GM18867 (cell line): ENCODE results near the gene REV3L.

Source experiments
- ATAC-seq: cut with Tn5 transposase; IDR thresholded peaks from one replicate; pipeline ENCODE4 v1.9.1; 2021; ENCODE audit warnings: mild to moderate bottlenecking, moderate library complexity; ENCODE audit not compliant: unreplicated experiment

REV3L gene

DNA sequence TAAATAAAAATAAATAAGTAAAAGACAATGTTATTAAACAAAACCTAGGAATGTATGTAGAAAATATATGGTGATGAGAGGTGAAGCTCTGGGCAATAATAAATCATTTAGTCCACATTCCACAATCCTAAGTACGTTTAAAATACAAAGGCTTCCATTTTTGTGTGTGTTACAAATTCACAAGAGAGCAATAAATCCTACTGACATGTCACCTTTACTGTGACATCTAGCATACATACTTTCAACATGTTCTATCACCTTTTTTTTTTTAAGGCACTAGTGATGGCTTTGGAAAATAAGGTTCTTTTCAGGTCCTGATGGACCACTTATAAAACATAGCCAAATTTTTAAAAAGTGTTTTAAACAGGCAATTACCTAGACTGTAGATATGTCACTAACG is 12.0 kb downstream of the REV3L start:
- ATAC-seq = no peak

DNA sequence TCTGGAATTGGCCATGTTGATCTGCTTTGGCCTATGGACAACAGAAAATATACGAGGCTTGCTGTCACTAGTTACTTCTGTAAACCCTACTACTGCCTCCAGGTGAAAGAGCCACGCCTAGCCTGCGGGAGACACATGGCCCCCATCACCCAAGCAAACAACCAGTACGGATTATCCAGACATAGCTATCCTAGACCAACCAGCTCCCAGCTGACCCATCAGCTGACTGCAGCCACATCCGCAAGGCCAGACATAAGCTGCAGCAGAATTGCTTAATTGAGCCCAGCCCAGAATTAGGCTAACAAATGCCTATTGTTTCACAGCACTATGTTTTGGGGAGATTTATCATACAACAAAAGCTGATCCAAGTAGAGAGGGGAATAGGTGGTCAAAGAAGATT is 13.5 kb downstream of the REV3L start:
- ATAC-seq = no peak

GRCh38 chr6:111468329-111469012 is 14.5 kb downstream of the REV3L start:
- no peak for ATAC-seq

DNA sequence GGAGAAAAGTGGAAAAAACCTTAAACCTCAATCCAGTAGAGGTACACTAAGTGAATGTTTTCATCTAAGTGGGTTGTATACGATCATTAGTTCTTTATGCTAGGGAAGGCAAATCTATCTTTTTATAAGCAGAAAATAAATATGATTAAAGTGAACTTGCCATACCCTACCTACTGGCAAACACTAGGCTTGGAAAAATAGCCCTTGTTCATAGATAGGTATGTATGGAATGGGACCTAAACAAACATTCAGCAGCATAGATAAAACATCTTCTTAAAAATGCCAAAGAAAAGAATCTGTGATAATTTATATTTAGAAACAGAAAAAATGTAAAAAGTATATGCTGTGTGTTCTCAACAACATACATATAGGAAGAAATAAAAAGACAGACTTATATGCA is 18.8 kb downstream of the REV3L start:
- ATAC-seq = no peak

DNA sequence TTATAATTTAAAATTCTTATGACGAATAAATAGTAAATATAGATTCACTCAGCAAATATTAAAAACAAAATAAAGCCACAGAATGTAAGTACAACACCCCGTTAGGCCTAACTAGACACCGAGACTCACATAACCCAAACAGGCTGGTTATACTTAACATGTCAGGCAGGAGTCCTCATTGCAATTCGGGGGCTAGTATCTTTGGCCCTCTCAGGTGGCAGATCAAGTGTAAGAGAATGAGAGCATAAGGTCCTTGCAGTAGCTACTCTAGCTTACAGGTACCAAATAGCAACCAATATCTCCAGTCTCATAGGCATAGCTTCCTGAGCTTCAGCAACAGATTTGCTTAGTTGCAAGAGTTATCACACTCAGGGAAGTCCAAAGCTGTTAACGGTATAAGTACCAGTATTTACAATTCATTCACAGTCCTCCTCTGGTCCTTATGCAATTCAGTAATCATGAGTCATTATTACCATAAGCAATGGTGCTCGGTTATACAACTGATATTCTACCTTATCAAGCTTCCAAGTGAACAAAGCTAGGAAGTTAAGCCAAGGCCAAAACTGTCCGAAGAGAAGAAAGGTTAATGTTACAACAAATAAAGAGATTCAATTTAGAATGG is 20.1 kb downstream of the REV3L start:
- ATAC-seq = no peak

GRCh38 chr6:111461860-111462259 is 21.2 kb downstream of the REV3L start:
- ATAC-seq = no peak

GRCh38 chr6:111458670-111459232 is 24.3 kb downstream of the REV3L start:
- ATAC-seq = no peak

DNA sequence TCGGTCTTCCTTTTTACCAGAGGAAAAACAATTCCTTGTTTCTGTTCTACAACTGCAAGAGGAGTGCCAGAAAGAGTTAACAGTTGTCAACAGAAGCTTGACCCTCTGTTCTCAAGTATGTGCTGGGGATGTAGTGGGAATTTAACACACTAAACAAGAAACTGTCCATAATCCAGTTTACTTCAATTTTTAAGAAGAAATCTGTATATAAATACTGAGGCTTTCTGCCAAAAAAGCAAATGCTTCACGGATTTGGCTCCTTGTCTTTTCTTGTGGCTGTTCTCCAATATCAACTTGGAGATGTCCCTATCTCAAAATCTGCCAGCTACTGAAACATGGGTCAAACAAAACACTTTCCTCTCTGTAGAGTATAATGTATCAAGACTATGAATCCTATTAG is 26.8 kb downstream of the REV3L start:
- ATAC-seq = no peak

- ATAC-seq = no peak
These were observed 32.4 kb downstream of the REV3L start for GRCh38 chr6:111450636-111451035.

DNA sequence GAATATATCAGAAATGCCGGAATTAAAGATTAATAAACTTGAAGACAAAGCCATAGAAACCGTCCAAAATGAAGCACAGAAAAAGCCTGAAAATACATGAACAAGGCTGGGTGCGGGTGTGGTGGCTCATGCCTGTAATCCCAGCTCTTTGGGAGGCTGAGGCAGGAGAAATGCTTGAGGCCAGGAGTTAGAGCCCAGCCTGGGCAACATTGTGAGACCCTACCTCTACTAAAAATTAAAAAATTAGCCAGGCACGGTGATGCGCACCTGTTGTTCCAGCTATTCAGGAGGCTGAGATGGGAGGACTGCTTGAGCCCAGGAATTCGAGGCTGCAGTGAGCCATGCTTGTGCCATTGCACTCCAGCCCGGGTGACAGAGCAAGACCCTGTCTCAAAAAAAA is 32.9 kb downstream of the REV3L start:
- ATAC-seq = no peak

GRCh38 chr6:111449129-111449528 is 33.9 kb downstream of the REV3L start:
- ATAC-seq = no peak

DNA sequence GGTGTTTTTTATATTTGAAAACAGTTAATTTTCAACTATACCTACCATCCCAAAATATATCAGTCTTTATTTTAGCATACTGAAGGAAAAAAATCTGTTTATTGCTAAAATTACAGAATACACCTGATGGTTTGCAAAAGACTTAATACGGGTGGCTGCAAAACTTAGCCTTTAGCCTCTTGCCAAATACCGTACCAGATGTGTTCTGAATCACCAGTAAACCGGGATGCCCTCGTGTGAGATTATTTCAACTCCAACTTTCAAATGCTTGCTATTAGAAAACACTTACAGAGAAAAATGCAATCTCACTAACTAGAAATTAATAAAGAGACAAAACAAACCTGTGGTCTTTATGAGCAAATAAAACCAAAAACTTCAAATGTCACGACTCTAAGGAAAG is 36.0 kb downstream of the REV3L start:
- ATAC-seq = no peak

GRCh38 chr6:111445861-111446267 is 37.2 kb downstream of the REV3L start:
- ATAC-seq = no peak

DNA sequence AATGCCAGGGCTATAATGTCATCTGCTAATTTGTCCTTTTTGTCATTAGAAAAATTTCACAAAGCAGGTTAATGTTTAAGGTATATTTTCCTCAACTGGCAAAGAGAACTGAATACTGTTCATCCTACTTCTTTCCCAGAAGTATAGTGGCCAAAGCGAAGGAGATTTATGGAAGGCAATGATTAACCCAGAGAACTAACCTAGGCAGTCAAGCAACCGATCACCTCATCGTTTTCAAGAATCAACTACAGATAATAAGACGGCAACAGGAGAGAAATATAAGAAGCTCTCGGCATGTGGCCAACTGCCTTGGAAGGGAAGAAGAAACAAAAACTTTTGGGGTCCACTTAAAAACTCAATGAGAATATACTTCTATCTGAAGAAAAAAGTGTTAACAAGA is 38.2 kb downstream of the REV3L start:
- no peak for ATAC-seq

- no peak for ATAC-seq
These were observed 41.3 kb downstream of the REV3L start for GRCh38 chr6:111441678-111442243.

GRCh38 chr6:111439171-111439570 is 43.8 kb downstream of the REV3L start:
- ATAC-seq = no peak

DNA sequence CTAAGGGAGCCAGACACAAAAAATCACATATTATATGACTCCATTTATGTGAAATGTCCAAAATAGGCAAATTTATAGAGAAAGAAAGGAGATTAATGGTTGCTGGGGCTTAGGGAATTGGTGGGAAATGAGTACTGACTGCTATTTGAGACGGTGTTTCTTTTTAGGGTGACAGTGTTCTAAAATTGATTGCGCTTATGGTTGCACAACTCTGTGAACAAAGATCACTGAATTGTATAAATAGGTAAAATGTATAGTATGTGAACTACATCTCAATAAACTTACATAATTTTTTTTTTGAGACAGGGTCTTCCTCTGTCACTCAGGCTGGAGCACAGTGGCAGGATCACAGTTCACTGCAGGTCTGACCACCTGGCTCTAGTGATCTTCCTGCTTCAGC is 45.4 kb downstream of the REV3L start:
- no peak for ATAC-seq

GRCh38 chr6:111432511-111432910 is 50.5 kb downstream of the REV3L start:
- ATAC-seq = no peak

DNA sequence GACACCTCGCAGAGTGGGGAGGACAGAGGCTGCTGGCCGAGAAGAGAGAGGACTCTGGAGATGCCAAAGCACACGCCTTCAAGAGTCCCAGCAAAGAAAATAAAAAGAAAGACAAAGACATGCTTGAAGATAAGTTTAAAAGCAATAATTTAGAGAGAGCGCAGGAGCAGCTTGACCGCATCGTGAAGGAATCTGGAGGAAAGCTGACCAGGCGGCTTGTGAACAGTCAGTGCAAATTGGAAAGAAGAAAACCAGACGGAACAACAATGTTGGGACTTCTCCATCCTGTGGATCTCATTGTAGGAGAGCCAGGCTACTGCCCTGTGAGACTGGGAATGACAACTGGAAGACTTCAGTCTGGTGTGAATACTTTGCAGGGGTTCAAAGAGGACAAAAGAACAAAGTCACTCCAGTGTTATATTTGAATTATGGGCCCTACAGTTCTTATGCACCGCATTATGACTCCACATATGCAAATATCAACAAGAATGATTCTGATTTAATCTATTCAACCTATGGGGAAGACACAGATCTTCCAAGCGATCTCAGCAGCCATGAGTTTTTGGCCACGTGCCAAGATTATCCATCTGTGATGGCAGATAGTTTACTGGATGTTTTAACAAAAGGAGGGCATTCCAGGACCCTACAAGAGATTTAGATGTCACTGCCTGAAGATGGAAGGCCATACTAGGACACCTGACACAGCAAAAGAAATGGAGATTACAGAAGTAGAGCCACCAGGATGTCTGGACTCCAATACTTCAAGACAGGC is 52.2 kb downstream of the REV3L start:
- no peak for ATAC-seq

- no peak for ATAC-seq
These were observed 53.4 kb downstream of the REV3L start for GRCh38 chr6:111429571-111429970.

DNA sequence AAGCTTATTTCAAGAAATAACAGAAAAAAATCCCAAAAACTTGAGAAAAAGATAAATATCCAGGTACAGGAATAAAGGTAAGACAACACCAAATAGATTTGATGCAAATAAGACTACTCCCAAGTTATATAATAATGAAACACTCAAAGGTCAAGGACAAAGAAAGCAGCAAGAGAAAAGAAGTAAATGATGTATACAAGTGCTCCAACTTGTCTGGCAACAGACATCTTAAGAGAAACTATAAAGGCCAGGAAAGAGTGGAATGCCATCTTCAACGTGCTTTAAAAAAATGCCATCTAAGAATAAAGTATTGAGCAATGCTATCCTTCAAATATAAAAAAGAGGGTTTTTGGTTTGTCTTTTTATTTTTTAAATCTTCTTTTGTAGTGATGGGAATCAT is 54.2 kb downstream of the REV3L start:
- no peak for ATAC-seq
